Ishikawa (cell line): ENCODE measurements around the gene PPP4R2.

Experiments
- CEBPB ChIP-seq: IDR thresholded peaks from 2 replicates; pipeline ENCODE4 v1.6.1; 2012
- CREB1 ChIP-seq: IDR thresholded peaks from 2 replicates; pipeline ENCODE4 v1.6.1; 2012; ENCODE audit warnings: low read depth
- EP300 ChIP-seq: IDR thresholded peaks from 2 replicates; pipeline ENCODE4 v1.6.1; 2012; ENCODE audit warnings: borderline replicate concordance
- FOXM1 ChIP-seq: IDR thresholded peaks from 2 replicates; pipeline ENCODE4 v1.6.1; 2012; ENCODE audit warnings: low read depth, borderline replicate concordance
- MAX ChIP-seq: IDR thresholded peaks from 2 replicates; pipeline ENCODE4 v1.6.1; 2012
- RAD21 ChIP-seq: IDR thresholded peaks from 2 replicates; pipeline ENCODE4 v1.6.1; 2012; ENCODE audit warnings: low read depth
- REST ChIP-seq: IDR thresholded peaks from 2 replicates; pipeline ENCODE4 v1.6.1; 2012; ENCODE audit warnings: low read depth, mild to moderate bottlenecking
- TAF1 ChIP-seq: IDR thresholded peaks from 2 replicates; pipeline ENCODE4 v1.6.1; 2012; ENCODE audit warnings: low read depth, mild to moderate bottlenecking
- TCF12 ChIP-seq: IDR thresholded peaks from 2 replicates; pipeline ENCODE4 v1.6.1; 2012; ENCODE audit warnings: low read depth
- USF1 ChIP-seq: IDR thresholded peaks from 2 replicates; pipeline ENCODE4 v1.6.1; 2012
- ZBTB7A ChIP-seq: IDR thresholded peaks from 2 replicates; pipeline ENCODE4 v1.6.1; 2012; ENCODE audit warnings: low read depth

- no peak for TF ChIP-seq REST
- TF ChIP-seq TAF1, result no peak
- TF ChIP-seq TCF12, result no peak
- TF ChIP-seq USF1, result no peak
- no peak for TF ChIP-seq MAX
- no peak for TF ChIP-seq FOXM1
- no peak for TF ChIP-seq CEBPB
- TF ChIP-seq ZBTB7A, result no peak
- no peak for TF ChIP-seq RAD21
- TF ChIP-seq CREB1, result no peak
- no peak for TF ChIP-seq EP300
Observed at GRCh38 chr3:72950372-72950771, 46.2 kb upstream of the PPP4R2 start.
